Loucy (cell line): ENCODE data around the gene OPA3.

Experiments
- H2AFZ ChIP-seq: fragments of 200-600 bp; sonication (generic); 2 replicates; pipeline ENCODE4 v1.6.0; 2016; ENCODE audit warnings: antibody characterized with exemption, mild to moderate bottlenecking, low read length, moderate library complexity
- H3F3A ChIP-seq: fragments of 200-600 bp; 2 replicates; pipeline ENCODE4 v1.6.0; 2016; ENCODE audit warnings: antibody characterized with exemption, low read depth, mild to moderate bottlenecking
- H3K27me3 ChIP-seq: fragments of 200-600 bp; sonication (generic); 2 replicates; pipeline ENCODE4 v1.6.1; 2014; ENCODE audit warnings: low read length, mild to moderate bottlenecking; ENCODE audit not compliant: insufficient read depth, poor library complexity, severe bottlenecking
- H3K36me3 ChIP-seq: fragments of 200-600 bp; sonication (generic); 2 replicates; pipeline ENCODE4 v1.6.1; 2016; ENCODE audit warnings: low read length; ENCODE audit not compliant: insufficient read depth
- H3K4me1 ChIP-seq: fragments of 200-600 bp; sonication (generic); 2 replicates; pipeline ENCODE4 v1.5.1; 2014; ENCODE audit warnings: low read length, mild to moderate bottlenecking; ENCODE audit not compliant: insufficient read depth, poor library complexity, severe bottlenecking
- H3K4me2 ChIP-seq: fragments of 200-600 bp; sonication (generic); 2 replicates; pipeline ENCODE4 v1.6.0; 2014; ENCODE audit warnings: antibody characterized with exemption, low read length, low read depth, mild to moderate bottlenecking; ENCODE audit not compliant: poor library complexity, severe bottlenecking
- H3K4me3 ChIP-seq: fragments of 200-600 bp; sonication (generic); 2 replicates; pipeline ENCODE4 v1.5.1; 2014; ENCODE audit warnings: low read length, mild to moderate bottlenecking, mixed read lengths; ENCODE audit not compliant: poor library complexity, severe bottlenecking
- H3K79me2 ChIP-seq: fragments of 200-600 bp; sonication (generic); 2 replicates; pipeline ENCODE4 v1.6.1; 2014; ENCODE audit warnings: low read length; ENCODE audit not compliant: insufficient read depth
- H3K9ac ChIP-seq: fragments of 200-600 bp; sonication (generic); 2 replicates; pipeline ENCODE4 v1.6.0; 2014; ENCODE audit warnings: mild to moderate bottlenecking, low read depth, low read length, moderate library complexity; ENCODE audit not compliant: poor library complexity, severe bottlenecking
- H3K9me2 ChIP-seq: fragments of 200-600 bp; sonication (generic); replicated peaks from 2 replicates; pipeline ENCODE4 v1.6.1; 2016; ENCODE audit warnings: low read depth, low read length, mixed read lengths
- H3K9me3 ChIP-seq: fragments of 200-600 bp; sonication (generic); 2 replicates; pipeline ENCODE4 v1.6.1; 2014; ENCODE audit warnings: mild to moderate bottlenecking, antibody characterized with exemption, low read length, low read depth; ENCODE audit not compliant: insufficient read depth
- H4K20me1 ChIP-seq: fragments of 200-600 bp; sonication (generic); 2 replicates; pipeline ENCODE4 v1.6.0; 2014; ENCODE audit warnings: antibody characterized with exemption, low read length, mild to moderate bottlenecking; ENCODE audit not compliant: insufficient read depth, poor library complexity, severe bottlenecking
- EZH2phosphoT487 ChIP-seq: fragments of 200-600 bp; IDR thresholded peaks from 2 replicates; pipeline ENCODE4 v1.6.1; 2018; ENCODE audit warnings: antibody characterized with exemption, mild to moderate bottlenecking, moderate library complexity, borderline replicate concordance
- TF ChIP-seq, protein P1 (sequence below): fragments of 200-600 bp; sonication (generic); conservative IDR thresholded peaks from 2 replicates; pipeline ENCODE4 v1.5.1; 2014; ENCODE audit warnings: mild to moderate bottlenecking, antibody characterized with exemption, low read length

The OPA3 gene

DNA sequence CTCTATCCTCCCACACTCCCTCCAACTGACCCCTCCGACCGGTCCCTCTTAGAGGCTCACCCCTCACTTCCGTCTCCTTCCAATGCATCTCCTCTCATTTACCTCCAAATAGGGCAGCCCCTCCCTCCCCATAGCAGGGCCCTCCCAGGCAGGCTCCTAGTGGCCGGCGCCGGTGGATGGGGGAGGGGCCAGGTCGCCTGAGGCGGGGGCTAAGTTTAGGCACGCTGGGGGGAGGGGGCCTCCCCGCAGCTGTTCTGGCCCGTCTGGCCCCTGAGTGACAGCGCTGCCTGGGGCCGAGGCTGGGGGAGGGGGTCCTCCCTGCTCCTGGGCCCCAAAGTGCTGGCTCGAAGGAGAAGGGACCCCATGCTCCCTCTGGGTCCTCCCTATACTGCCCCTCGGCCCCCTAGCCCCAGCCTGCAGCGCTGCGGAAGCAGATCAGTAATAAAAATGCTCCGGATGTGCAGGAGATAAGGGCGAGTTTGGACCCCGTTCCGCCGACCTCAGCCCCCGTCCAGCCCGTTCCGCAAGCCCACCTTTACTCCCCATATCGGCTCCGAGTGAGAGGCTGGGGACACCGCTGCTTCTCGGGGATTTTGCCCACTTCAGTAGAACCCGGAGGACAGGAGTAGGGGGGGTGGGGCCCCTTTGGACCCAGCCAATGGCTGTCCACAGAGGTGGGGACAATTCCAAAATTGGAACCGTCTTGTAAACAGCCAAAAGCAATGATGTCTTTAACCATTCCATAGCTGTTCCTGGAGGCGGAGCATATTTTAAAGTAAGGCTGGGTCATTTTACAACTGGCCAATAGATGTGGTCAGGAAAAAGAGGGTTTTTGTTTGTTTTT lies 91.8 kb downstream of the OPA3 start:
- Histone ChIP-seq H3K9me3 (no peaks in the 10 kb centered on the region), H2AFZ (no peak overlapping the region), H3K27me3 (no peaks in the 10 kb centered on the region), H3K4me1 (peaks cover 4% of the 10 kb centered on the region), H3K4me2 (no peak overlapping the region), H3K9me2 (no peaks in the 10 kb centered on the region), H3K9ac (no peak overlapping the region), H3F3A (no peaks in the 10 kb centered on the region), H4K20me1 (peaks cover 7% of the 10 kb centered on the region), H3K36me3 (no peaks in the 10 kb centered on the region), H3K4me3 (no peak overlapping the region), H3K79me2 (no peaks in the 10 kb centered on the region)
- no peak for TF ChIP-seq EZH2phosphoT487
- TF ChIP-seq, protein P1, sequence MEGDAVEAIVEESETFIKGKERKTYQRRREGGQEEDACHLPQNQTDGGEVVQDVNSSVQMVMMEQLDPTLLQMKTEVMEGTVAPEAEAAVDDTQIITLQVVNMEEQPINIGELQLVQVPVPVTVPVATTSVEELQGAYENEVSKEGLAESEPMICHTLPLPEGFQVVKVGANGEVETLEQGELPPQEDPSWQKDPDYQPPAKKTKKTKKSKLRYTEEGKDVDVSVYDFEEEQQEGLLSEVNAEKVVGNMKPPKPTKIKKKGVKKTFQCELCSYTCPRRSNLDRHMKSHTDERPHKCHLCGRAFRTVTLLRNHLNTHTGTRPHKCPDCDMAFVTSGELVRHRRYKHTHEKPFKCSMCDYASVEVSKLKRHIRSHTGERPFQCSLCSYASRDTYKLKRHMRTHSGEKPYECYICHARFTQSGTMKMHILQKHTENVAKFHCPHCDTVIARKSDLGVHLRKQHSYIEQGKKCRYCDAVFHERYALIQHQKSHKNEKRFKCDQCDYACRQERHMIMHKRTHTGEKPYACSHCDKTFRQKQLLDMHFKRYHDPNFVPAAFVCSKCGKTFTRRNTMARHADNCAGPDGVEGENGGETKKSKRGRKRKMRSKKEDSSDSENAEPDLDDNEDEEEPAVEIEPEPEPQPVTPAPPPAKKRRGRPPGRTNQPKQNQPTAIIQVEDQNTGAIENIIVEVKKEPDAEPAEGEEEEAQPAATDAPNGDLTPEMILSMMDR, result no peak

GRCh38 chr19:45492137-45492626 lies 92.4 kb downstream of the OPA3 start:
- Histone ChIP-seq H3K79me2 (no peaks in the 10 kb centered on the region), H3K4me2 (no peak overlapping the region), H3K4me1 (peaks cover 1% of the 10 kb centered on the region), H3K9ac (no peak overlapping the region), H3F3A (no peaks in the 10 kb centered on the region), H4K20me1 (peaks cover 7% of the 10 kb centered on the region), H3K9me2 (no peaks in the 10 kb centered on the region), H3K4me3 (no peak overlapping the region), H3K27me3 (no peaks in the 10 kb centered on the region), H2AFZ (no peak overlapping the region), H3K36me3 (no peaks in the 10 kb centered on the region), H3K9me3 (no peaks in the 10 kb centered on the region)
- TF ChIP-seq, protein P1, result no peak
- TF ChIP-seq EZH2phosphoT487, result no peak

DNA sequence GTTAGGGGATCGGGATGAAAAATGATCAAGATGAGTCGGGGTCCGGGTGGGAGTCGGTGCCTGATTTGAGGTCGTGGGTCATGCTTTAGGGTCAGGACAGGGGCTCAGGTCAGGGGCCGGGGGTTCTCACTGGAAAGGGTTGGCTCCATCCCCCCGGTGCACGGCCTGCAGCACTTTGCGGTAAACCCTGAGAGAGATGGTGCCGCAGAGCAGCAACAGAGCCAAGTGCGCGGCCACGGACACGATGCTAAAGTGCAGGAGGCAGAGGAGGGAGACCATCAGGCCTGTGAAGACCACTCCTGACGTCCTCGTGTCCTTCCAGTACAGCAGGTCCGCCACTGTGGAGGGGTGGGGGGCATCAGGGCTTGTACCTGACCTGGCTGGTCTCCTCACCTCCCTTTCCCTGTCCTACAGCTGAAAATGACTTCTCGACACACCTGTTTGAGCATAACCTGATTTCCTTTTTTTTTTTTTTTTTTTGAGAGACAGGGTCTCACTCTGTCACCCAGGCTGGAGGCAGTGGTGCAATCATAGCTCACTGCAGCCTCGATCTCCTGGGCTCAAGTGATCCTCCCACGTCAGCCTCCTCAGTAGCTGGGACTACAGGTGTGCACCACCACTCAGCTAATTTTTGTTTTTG lies 95.3 kb downstream of the OPA3 start:
- Histone ChIP-seq H4K20me1 (no peaks in the 10 kb centered on the region), H3K9me2 (no peaks in the 10 kb centered on the region), H3K79me2 (no peaks in the 10 kb centered on the region), H3K4me1 (peaks cover 5% of the 10 kb centered on the region), H3K36me3 (no peaks in the 10 kb centered on the region), H3K9ac (no peak overlapping the region), H3K27me3 (no peaks in the 10 kb centered on the region), H3F3A (no peaks in the 10 kb centered on the region), H3K9me3 (no peaks in the 10 kb centered on the region), H3K4me2 (no peak overlapping the region), H3K4me3 (no peak overlapping the region), H2AFZ (no peak overlapping the region)
- TF ChIP-seq, protein P1, result no peak
- TF ChIP-seq EZH2phosphoT487, result no peak
